Occipital lobe (tissue), 2 donors: ENCODE data around the gene TUBB3. TPM values are rescaled to one million over a fixed set of nuclear protein-coding genes. Genes with fewer than 3 reads are reported as not detected.
"Not testable (repeated sequence)": the region's sequence is repeated elsewhere in the genome, so short reads cannot be mapped to it uniquely, and the experiment has no call there.

Source experiments
- DNase-seq: peaks from one replicate; lab custom pipeline; 2025; lab: John Stamatoyannopoulos, UW
- total RNA-seq: library from RNA; depleted of rRNA; stranded (reverse); fragments of >200 nt; gene quantifications from one replicate; pipeline ENCODE4 v1.2.3, GENCODE V29; 2014

The TUBB3 gene
- total RNA-seq: 2,684 TPM

GRCh38 chr16:89922884-89923639 is at the start of gene TUBB3:
Gene TUBB3, plus strand, starts transcription at chr16:89923342. Its CDS starts 60 bp downstream, at chr16:89923402.
- DNase-seq: peak; percentile 72

- peak; percentile 95 for DNase-seq
Observed at GRCh38 chr16:89873972-89874689, 49.0 kb upstream of the TUBB3 start.

- DNase-seq: not testable (repeated sequence)
Observed at GRCh38 chr16:89879123-89879522, 44.0 kb upstream of the TUBB3 start.

- no peak for DNase-seq
Observed at GRCh38 chr16:89880477-89881367, 42.4 kb upstream of the TUBB3 start.

GRCh38 chr16:89881368-89881730 is 41.8 kb upstream of the TUBB3 start:
- DNase-seq: no peak

GRCh38 chr16:89883346-89884040 is 39.6 kb upstream of the TUBB3 start:
- DNase-seq: no peak

GRCh38 chr16:89884041-89884421 is 39.1 kb upstream of the TUBB3 start:
- no peak for DNase-seq

GRCh38 chr16:89887243-89887642 is 35.9 kb upstream of the TUBB3 start:
- DNase-seq: no peak

GRCh38 chr16:89890200-89890599 is 32.9 kb upstream of the TUBB3 start:
- no peak for DNase-seq

- no peak for DNase-seq
Observed at GRCh38 chr16:89890886-89891657, 32.1 kb upstream of the TUBB3 start.

GRCh38 chr16:89892055-89892630 is 31.0 kb upstream of the TUBB3 start:
- DNase-seq: no peak

GRCh38 chr16:89892635-89893034 is 30.5 kb upstream of the TUBB3 start:
- DNase-seq: no peak

GRCh38 chr16:89893642-89894548 is 29.2 kb upstream of the TUBB3 start:
- no peak for DNase-seq

- no peak for DNase-seq
Observed at GRCh38 chr16:89895482-89896250, 27.5 kb upstream of the TUBB3 start.

GRCh38 chr16:89897204-89897603 is 25.9 kb upstream of the TUBB3 start:
- no peak for DNase-seq

- no peak for DNase-seq
Observed at GRCh38 chr16:89898201-89898967, 24.8 kb upstream of the TUBB3 start.

GRCh38 chr16:89899879-89900481 is 23.2 kb upstream of the TUBB3 start:
- no peak for DNase-seq
